HG02970 (cell line): ENCODE measurements around the gene CHGA.

Source experiments
- ATAC-seq: cut with Tn5 transposase; IDR thresholded peaks from one replicate; pipeline ENCODE4 v1.9.1; 2021; ENCODE audit warnings: mild to moderate bottlenecking, moderate library complexity, moderate number of reproducible peaks; ENCODE audit not compliant: unreplicated experiment, low FRiP score

CHGA gene

DNA sequence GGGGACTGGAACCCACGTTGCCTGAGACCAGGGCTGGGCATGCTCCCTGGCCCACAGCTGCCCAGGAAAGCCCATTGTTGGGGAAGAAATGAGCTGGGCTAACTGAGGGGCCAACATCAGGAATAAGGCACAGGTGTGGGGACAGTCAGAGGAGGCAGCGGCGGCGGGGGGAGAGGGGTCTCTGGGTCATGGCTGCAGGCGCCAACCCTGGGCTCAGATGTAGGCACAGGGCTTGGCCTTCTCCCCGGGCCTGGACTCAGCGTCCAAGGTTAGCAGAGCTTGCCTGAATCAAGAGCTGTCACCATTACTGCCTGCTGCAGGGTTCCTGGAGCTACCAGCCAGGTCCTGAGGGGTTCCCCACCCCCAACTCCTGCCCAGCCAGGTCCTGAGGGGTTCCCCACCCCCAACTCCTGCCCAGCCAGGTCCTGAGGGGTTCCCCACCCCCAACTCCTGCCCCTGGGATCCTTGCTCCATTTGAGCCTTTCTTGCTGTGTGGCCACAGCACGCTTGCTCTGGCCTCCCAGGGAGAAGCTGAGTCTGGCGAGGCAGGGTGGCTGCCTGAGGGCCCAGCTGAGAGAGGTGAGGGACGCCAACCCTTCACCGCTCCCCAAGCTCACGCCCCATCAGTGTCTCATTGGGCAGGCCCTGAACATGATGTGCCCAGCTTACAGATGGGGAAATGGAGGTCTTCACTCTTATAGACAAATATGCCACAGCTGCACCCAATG is 6.2 kb downstream of the CHGA start:
- ATAC-seq = no peak

GRCh38 chr14:92929689-92930608 is 7.0 kb downstream of the CHGA start:
- no peak for ATAC-seq

- no peak for ATAC-seq
Observed at GRCh38 chr14:92930737-92931602, 8.0 kb downstream of the CHGA start.

- ATAC-seq = no peak
Observed at GRCh38 chr14:92931681-92932447, 8.9 kb downstream of the CHGA start.

- no peak for ATAC-seq
Observed at GRCh38 chr14:92932448-92933395, 9.8 kb downstream of the CHGA start.

GRCh38 chr14:92933481-92933880 is 10.5 kb downstream of the CHGA start:
- no peak for ATAC-seq

DNA sequence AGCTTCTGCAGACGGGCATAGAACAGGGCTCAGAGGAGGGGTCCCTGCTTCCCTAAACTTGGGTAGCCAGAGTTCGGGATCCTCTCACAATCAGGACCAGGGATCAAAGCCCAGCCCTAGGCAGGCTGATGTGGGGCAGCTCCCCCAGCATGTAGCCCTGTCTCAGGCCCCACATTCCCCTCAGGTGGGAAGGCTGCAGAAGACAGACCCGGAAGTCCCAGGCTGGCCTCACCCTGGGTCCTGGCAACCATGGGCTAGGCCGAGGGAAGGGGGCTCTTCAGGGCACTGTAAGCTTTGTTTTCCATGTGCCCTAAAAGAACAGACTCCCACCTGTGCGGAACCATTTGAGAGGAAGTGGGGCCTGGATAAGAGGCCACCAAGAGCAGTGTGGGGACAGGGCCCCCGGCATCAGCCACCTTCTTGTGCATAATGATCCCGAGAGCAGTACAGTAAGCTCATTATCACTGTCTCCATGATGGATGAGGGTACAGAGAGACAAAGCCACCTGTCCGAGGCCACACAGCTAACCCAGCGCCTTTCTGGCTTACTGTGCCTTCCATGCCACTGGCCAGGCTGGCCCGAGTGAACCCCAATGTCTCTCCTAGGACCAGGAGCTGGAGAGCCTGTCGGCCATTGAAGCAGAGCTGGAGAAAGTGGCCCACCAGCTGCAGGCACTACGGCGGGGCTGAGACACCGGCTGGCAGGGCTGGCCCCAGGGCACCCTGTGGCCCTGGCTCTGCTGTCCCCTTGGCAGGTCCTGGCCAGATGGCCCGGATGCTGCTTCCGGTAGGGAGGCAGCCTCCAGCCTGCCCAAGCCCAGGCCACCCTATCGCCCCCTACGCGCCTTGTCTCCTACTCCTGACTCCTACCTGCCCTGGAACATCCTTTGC is 11.5 kb downstream of the CHGA start:
- ATAC-seq = no peak

DNA sequence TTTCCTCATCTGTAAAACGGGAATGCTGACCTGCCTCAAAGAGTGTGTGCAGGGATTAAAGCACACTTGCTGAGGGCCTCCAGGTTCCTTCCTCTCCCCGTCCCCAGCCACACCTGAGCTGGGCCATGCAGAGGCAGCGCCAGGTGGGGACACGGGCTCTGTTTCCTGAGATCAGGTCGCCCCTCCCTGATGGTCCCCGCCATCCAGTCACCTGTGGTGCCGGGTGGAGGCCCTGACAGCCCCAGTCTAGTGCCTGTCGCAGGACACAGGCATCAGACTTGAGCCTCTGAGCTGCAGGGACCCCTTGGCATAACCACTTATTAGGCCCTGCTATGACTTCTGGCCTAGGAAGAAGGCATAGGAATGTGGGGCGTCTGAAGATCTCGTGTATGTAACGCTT is 12.5 kb downstream of the CHGA start:
- no peak for ATAC-seq

DNA sequence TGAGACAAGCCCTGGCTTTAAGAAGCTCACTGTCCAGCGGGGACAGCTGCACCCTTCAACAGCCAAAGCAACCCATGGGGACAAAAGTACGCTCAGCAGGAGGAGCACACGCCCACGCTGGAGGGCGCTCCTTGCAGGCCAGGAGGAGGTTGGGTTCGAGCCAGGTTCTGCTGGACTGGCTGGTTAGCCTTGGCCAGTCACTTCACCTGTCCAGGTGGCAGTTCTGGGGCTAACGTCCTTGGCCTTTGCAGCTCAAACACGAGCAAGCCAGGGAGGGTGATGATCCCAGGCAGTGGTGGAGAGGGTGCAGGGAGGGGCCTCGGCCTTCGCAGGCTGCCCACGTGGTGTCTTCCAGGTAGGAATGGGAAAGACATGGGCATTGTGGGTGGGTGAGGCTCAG is 13.1 kb downstream of the CHGA start:
- no peak for ATAC-seq

DNA sequence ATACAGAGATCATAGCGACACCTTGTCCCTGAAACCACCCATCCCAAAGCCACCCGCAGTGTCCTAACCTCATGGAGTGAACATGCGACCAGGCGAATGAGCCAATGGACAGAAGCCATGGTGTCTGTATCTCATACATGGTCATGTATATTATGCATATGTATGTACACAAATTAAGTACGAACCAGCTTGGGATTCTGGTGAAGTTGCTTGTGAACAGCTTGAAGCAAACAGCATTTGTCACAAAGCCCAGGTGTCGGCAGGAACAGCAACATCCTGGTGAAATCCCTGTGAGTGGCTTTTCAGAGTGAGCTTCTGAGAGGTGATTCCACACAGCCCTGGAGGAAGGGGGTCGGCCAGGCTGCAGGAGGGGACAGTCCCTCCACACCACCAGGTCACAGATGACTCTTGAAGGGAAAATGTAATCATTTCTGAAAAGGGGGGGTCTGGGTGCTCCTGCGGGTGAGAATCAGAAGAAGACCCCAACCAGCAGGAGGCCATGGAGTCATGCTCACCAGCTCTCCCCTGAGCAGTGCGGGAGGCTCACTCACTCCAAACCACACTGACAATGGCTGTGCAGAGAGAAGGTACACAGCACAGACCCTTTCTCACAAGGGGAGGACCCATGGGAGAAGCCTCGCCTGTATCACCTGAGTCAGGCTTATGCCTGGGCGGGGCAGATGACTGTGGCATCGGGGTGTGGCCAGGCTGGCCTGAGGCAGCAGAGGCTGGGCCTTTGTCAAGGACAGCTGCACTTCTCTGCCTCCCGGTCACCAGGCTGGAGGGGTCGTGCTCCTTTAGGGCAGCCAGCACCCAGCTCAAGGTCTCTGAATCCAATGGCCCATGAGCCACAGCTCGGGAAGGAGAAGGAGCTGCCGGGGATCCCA is 14.3 kb downstream of the CHGA start:
- no peak for ATAC-seq

GRCh38 chr14:92938235-92938875 is 15.4 kb downstream of the CHGA start:
- ATAC-seq = no peak

GRCh38 chr14:92938890-92939671 is 16.1 kb downstream of the CHGA start:
- ATAC-seq = no peak

- no peak for ATAC-seq
Observed at GRCh38 chr14:92939699-92940098, 16.7 kb downstream of the CHGA start.

DNA sequence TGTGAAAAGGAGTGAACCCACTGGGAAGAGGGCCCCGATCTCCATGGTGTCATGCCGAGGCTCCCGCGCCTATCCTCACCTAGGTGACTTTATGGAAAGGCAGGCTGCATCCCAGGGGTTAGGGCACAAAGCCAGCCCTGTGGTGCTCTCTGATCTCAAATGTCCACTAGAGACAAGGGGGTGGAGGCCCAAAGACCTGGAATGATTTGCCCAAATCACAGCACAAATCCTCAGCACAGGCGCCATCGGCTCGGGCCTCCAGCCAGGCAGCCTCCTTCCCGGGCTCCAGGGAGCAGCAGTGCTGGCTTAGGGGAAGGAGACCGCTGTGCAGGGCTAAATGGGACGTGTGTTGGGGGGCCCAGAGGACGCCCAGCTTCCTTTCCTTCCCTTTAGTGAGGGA is 17.6 kb downstream of the CHGA start:
- no peak for ATAC-seq

- ATAC-seq = no peak
Observed at GRCh38 chr14:92941531-92941930, 18.6 kb downstream of the CHGA start.

DNA sequence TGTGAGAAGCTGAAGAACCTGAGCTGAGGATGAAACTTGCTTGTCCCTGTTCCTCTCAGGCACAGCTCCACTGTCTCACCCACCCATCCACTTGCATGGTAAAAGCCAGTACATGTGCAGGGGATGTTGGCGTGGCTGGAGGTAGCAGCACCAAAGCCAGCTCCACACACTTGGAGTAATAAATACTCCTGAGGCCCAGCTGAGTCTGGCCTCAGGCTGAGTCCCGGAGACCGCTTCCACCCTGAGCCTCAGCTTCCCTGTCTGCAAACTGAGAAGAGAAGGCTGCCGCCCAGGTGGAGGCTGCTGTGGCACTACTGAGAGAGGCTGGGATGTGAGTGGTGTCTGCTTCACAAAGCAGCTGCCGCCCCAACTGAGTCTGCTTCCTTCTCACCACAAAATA is 19.2 kb downstream of the CHGA start:
- ATAC-seq = no peak
